ENCODE data around the gene MAGI2.

GRCh38 chr7:79216236-79216635 is 237.2 kb downstream of the MAGI2 start:
- TF ChIP-seq CTCF (IDR thresholded peaks at IDR 0.05) = no peak
- TF ChIP-seq POLR2A (IDR thresholded peaks at IDR 0.05) = no peak

Data from esophagus squamous epithelium (tissue), 4 donors.